IPS-20b (cell line): ENCODE data around the gene PTGER2.

Source experiments
- H3K27ac ChIP-seq: one replicate; pipeline ENCODE4 v1.5.1; 2013; ENCODE audit warnings: low read length
- H3K27me3 ChIP-seq: 2 replicates; pipeline ENCODE4 v1.6.1; 2013; ENCODE audit warnings: mild to moderate bottlenecking, low read length, inconsistent platforms; ENCODE audit not compliant: insufficient read depth
- H3K36me3 ChIP-seq: 2 replicates; pipeline ENCODE4 v1.6.1; 2013; ENCODE audit warnings: low read depth, mild to moderate bottlenecking, inconsistent platforms, low read length, moderate library complexity; ENCODE audit not compliant: insufficient read depth
- H3K4me1 ChIP-seq: 2 replicates; pipeline ENCODE4 v1.6.1; 2013; ENCODE audit warnings: mild to moderate bottlenecking, control low read depth, inconsistent platforms, low read length, moderate library complexity; ENCODE audit not compliant: insufficient read depth
- H3K4me3 ChIP-seq: 2 replicates; pipeline ENCODE4 v1.5.1; 2013; ENCODE audit warnings: mild to moderate bottlenecking, low read length, inconsistent platforms
- H3K9ac ChIP-seq: 2 replicates; pipeline ENCODE4 v1.6.1; 2013; ENCODE audit warnings: low read depth, mild to moderate bottlenecking, inconsistent platforms, low read length, moderate library complexity
- H3K9me3 ChIP-seq: 2 replicates; pipeline ENCODE4 v1.6.1; 2013; ENCODE audit warnings: mild to moderate bottlenecking, low read depth, low read length, inconsistent platforms; ENCODE audit not compliant: insufficient read depth

Gene PTGER2

DNA sequence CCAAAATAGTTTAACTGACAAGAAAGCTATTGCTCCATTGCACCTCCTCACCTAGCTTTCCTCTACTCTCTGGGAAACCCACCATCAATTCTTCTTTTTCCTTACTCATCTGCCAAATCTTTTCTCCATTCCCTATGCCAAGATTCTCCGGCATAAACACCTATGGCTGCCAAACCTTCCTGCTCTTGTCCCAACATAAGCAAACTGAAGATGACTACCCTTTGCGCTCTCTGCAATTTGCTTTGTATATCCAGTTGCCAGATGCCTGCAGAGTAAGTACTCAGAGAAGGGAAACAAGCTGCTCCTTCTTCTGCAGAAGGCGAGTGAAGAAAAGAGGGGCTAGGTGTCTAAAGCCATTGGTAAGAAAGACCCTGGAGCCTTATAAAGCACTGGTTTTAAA, 11.5 kb downstream of the PTGER2 start:
- Histone ChIP-seq H3K9ac (no peak overlapping the region), H3K4me1 (no peaks in the 10 kb centered on the region), H3K27me3 (no peaks in the 10 kb centered on the region), H3K27ac (no peak overlapping the region), H3K9me3 (peaks cover 18% of the 10 kb centered on the region; the same call in 1 of the 2 replicates), H3K36me3 (no peaks in the 10 kb centered on the region), H3K4me3 (no peak overlapping the region)

DNA sequence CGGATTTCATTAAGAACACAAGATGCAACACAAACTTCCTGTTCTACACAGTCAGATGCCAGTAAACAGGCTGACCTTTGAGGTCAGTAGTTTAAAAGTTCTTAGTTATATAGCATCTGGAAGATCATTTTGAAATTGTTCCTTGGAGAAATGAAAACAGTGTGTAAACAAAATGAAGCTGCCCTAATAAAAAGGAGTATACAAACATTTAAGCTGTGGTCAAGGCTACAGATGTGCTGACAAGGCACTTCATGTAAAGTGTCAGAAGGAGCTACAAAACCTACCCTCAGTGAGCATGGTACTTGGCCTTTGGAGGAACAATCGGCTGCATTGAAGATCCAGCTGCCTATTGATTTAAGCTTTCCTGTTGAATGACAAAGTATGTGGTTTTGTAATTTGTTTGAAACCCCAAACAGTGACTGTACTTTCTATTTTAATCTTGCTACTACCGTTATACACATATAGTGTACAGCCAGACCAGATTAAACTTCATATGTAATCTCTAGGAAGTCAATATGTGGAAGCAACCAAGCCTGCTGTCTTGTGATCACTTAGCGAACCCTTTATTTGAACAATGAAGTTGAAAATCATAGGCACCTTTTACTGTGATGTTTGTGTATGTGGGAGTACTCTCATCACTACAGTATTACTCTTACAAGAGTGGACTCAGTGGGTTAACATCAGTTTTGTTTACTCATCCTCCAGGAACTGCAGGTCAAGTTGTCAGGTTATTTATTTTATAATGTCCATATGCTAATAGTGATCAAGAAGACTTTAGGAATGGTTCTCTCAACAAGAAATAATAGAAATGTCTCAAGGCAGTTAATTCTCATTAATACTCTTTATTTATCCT, 13.5 kb downstream of the PTGER2 start:
- no peaks in the 10 kb centered on the region for H3K27me3 ChIP-seq
- H3K9me3 ChIP-seq, result peaks cover 8% of the 10 kb centered on the region; the same call in 1 of the 2 replicates
- H3K4me3 ChIP-seq, result no peak overlapping the region
- H3K27ac ChIP-seq, result no peak overlapping the region
- no peak overlapping the region for H3K9ac ChIP-seq
- H3K4me1 ChIP-seq, result no peaks in the 10 kb centered on the region
- no peaks in the 10 kb centered on the region for H3K36me3 ChIP-seq

DNA sequence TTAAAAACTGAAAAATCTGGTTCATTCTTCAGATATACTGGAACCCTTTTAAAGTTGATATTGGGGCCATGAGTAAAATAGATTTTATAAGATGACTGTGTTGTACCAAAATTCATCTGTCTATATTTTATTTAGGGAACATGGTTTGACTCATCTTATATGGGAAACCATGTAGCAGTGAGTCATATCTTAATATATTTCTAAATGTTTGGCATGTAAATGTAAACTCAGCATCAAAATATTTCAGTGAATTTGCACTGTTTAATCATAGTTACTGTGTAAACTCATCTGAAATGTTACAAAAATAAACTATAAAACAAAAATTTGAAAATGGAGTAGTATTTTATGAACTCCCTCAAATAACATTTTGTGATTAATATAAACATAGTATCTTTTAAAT, 14.2 kb downstream of the PTGER2 start:
- H3K27me3 ChIP-seq, result no peaks in the 10 kb centered on the region
- H3K36me3 ChIP-seq, result no peaks in the 10 kb centered on the region
- H3K4me3 ChIP-seq, result no peak overlapping the region
- no peak overlapping the region for H3K27ac ChIP-seq
- no peaks in the 10 kb centered on the region for H3K4me1 ChIP-seq
- no peak overlapping the region for H3K9ac ChIP-seq
- peaks cover 5% of the 10 kb centered on the region; the same call in 1 of the 2 replicates for H3K9me3 ChIP-seq

DNA sequence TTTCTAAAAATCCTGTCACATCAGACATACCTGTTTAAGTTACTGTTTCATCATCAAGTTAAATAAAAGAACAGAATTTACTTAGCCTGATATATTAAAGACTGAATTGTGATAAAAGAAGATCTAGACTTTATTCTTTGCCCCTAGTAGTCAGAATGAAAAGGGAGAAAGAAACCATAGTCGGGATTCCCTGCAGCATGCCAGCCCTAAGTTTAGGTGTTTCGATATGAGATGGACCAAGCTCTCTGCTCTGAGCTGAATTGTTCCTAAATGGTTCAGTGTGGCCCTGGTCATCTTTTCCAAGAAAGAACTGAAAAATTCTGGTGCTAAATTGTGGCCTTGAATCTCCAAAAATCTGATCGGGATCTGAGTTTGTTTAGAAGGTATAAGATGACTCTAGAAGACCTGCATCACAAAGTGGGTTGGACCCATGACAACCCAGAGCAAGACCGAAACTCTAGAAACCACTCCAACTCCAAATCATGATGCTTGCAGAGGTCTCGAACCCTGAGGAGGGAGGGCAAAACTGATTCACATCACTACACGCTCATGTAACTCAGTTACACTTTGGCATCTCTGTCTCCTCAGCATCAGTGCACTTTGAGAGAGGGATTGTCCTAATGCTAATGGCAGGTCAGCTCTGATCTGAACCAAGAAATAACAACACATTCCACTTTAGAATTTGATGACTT, 15.7 kb downstream of the PTGER2 start:
- Histone ChIP-seq H3K9me3 (no peaks in the 10 kb centered on the region), H3K36me3 (no peaks in the 10 kb centered on the region), H3K4me1 (peaks cover 5% of the 10 kb centered on the region; the same call in 1 of the 2 replicates), H3K9ac (no peak overlapping the region), H3K27me3 (no peaks in the 10 kb centered on the region), H3K27ac (no peak overlapping the region), H3K4me3 (no peak overlapping the region)

DNA sequence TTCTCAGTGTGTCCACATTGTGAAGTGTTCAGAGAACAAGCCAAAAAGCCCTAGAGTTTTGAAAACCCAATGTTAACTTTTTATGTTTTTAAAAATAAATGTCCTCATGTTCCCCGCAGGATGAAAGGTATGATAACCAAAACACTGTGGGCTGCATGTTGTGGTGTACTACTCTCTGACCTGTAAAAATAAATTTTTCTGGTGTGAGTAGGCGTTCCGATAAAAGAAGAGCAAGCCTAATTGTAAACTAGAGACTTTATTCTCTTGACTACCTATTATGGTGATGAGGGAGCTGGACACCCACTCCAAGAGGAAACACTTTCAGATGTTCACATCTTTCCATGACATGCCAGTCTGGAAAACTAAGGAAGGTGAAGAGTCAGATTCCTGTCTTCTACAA, 18.2 kb downstream of the PTGER2 start:
- peaks cover 5% of the 10 kb centered on the region; the same call in 1 of the 2 replicates for H3K4me1 ChIP-seq
- H3K27me3 ChIP-seq, result no peaks in the 10 kb centered on the region
- H3K9ac ChIP-seq, result no peak overlapping the region
- H3K36me3 ChIP-seq, result no peaks in the 10 kb centered on the region
- no peak overlapping the region for H3K27ac ChIP-seq
- H3K9me3 ChIP-seq, result no peaks in the 10 kb centered on the region
- H3K4me3 ChIP-seq, result no peak overlapping the region

DNA sequence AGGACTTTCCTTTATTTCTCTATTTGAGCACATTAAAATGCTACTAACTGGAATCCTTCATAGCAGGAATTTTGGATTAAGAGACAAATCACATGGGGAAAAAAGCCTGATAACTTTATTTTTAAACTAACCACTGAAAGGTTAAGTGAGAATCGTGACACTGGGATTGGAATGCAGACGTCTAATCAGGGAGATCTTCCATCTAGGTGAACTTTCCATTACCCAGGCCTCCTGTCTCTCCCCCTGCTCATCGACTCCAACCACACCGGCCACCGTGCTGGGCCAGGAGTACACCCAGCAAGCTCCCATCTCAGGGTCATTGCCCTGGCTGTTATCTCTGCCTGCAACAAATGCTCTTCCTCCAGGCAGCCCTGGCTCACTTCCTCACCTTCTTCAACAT, 19.0 kb downstream of the PTGER2 start:
- Histone ChIP-seq H3K9me3 (no peaks in the 10 kb centered on the region), H3K4me3 (no peak overlapping the region), H3K27me3 (no peaks in the 10 kb centered on the region), H3K27ac (no peak overlapping the region), H3K9ac (no peak overlapping the region), H3K36me3 (no peaks in the 10 kb centered on the region), H3K4me1 (peaks cover 5% of the 10 kb centered on the region; the same call in 1 of the 2 replicates)

DNA sequence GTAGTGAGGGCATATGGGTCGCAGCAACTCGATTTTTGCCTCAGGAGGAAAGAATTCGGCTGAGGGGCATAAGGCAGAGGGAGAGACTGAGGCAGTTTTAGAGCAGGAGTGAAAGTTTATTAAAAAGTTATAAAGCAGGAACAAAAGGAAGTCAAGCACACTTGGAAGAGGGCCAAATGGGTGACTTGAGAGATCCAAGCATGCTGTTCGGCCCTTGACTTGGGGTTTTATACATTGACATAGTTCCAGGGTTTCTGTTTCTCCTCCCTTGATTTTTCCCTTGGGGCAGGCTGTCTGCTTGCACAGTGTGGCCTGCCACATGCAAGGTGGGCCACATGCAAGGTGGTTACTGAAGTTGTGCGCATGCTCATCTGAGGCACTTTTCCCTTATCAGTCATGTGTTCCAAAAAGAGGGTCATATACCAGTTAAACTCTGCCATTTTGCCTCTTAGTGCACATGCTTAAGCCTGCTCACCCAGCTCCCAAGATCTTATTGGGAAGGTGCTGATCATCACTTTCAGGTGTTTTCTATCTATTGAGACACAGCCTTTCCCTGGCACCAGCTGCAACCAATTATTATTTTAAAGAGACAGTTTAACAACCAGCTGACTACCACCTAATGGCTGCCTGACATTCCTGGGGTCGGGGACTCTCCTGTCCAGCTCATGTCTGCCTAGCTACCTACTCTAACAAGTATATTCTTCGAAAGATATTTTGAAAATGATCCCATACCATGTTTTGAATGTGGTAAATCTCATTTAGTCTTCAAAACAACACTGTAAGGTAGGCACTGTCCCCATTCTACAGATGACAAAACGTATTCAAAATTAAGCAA, 19.9 kb downstream of the PTGER2 start:
- no peak overlapping the region for H3K4me3 ChIP-seq
- H3K9me3 ChIP-seq, result no peaks in the 10 kb centered on the region
- no peaks in the 10 kb centered on the region for H3K36me3 ChIP-seq
- H3K4me1 ChIP-seq, result peaks cover 5% of the 10 kb centered on the region; the same call in 1 of the 2 replicates
- H3K27me3 ChIP-seq, result no peaks in the 10 kb centered on the region
- no peak overlapping the region for H3K27ac ChIP-seq
- no peak overlapping the region for H3K9ac ChIP-seq

DNA sequence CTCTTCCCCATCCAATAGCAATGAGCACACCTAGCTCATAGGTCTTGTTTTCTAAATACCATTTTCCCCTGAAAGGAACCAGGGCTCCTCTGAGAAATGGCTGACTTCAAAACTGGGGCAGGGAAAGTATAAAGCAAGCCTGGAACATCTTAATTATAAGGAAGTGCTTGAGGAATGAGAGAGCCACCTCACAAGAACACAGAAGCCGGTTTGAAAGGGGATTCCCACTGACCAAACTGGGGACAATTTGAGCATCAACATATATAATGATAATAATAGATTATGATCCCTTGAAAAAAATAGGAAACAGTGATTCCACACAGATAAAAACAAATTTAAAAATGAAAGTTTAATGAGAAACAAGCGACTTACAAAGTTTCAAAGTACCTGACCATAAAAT, 22.1 kb downstream of the PTGER2 start:
- no peak overlapping the region for H3K9ac ChIP-seq
- H3K27me3 ChIP-seq, result no peaks in the 10 kb centered on the region
- no peaks in the 10 kb centered on the region for H3K9me3 ChIP-seq
- no peak overlapping the region for H3K27ac ChIP-seq
- no peaks in the 10 kb centered on the region for H3K36me3 ChIP-seq
- peaks cover 5% of the 10 kb centered on the region; the same call in 1 of the 2 replicates for H3K4me1 ChIP-seq
- no peak overlapping the region for H3K4me3 ChIP-seq

DNA sequence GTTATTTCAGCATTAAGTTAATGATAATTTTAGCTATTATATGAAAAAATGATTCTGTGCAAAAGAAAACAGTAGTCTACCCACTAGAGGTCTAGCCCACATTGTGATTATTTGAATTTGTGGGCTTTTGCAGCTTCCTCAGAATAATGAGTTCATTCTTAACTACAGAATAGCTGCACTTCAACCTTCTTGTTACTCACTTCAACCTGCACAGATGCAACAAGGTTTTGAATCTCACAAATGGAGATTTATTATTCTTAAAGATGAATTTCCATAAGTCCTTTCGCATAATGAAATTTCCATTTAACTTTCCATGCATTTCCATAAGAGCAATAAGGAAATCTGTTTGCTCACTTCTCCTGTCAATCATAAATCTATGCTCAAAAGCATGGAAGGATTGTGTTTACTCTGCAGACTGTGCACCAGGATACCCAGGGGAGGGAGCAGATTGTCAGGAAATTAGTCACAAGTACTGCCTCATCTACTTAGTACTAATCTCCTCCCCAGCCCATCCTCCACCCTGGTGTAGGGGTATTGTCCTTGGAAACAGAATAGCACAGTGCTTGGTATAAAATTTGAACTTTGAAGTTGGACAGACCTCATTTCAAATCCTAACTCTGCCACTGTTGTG, 24.1 kb downstream of the PTGER2 start:
- Histone ChIP-seq H3K36me3 (no peaks in the 10 kb centered on the region), H3K4me3 (no peak overlapping the region), H3K4me1 (peaks cover 5% of the 10 kb centered on the region; the same call in 1 of the 2 replicates), H3K27me3 (no peaks in the 10 kb centered on the region), H3K9me3 (no peaks in the 10 kb centered on the region), H3K27ac (no peak overlapping the region), H3K9ac (no peak overlapping the region)

DNA sequence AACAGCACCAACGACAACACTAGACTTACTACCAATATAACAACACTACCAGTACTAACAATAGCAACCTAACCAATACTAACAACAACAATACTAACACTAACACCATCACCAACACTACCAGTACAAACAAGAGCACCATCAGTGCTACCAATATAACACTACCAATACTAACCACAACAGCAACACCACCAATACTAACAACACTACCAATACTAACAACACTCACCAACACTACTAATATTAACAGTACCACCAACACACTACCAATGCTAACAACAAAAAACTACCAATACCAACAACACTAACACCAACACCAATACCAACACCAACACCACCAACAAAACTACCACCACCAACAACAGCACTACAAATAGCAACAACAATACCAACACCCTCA, 25.1 kb downstream of the PTGER2 start:
- Histone ChIP-seq H3K9ac (no peak overlapping the region), H3K9me3 (no peaks in the 10 kb centered on the region), H3K4me3 (no peak overlapping the region), H3K36me3 (no peaks in the 10 kb centered on the region), H3K27me3 (no peaks in the 10 kb centered on the region), H3K27ac (no peak overlapping the region), H3K4me1 (peaks cover 2% of the 10 kb centered on the region; the same call in 1 of the 2 replicates)
